ENCODE measurements around the gene PAK1IP1. TPM values are rescaled to one million over a fixed set of nuclear protein-coding genes. Genes with fewer than 3 reads are reported as not detected.

PAK1IP1 gene
- total RNA-seq: 9.7 and 18.8 TPM in 2 replicates

GRCh38 chr6:10694302-10695085 is at the start of gene PAK1IP1, which contains the start of gene C6orf52:
PAK1IP1 (plus strand) TSS chr6:10694972; CDS start chr6:10694986, 14 bp downstream.
C6orf52 (minus strand) TSS chr6:10694616; CDS start chr6:10687550, 7,066 bp downstream.

GRCh38 chr6:10722820-10723566 is 28.2 kb downstream of the PAK1IP1 start, which contains the start of gene TMEM14C:
TMEM14C (plus strand) TSS chr6:10723070; CDS start chr6:10724614, 1,544 bp downstream.

GRCh38 chr6:10747251-10747972 is 52.6 kb downstream of the PAK1IP1 start, which contains the start of gene TMEM14B:
TMEM14B (plus strand) TSS chr6:10747805; CDS start chr6:10749246, 1,441 bp downstream.

Other genes starting within 250 kb of the PAK1IP1 start
- 6.3 and 43.7 TPM in 2 replicates for gene GCNT2, start 173.6 kb upstream of the PAK1IP1 start, total RNA-seq
- 0.32 TPM in 1 of 2 replicates, not detected in the other for gene C6orf52, start 356 bp upstream of the PAK1IP1 start, total RNA-seq
- 63.4 and 80.1 TPM in 2 replicates for gene TMEM14C, start 28.1 kb downstream of the PAK1IP1 start, total RNA-seq
- 45.7 and 54.6 TPM in 2 replicates for gene TMEM14B, start 52.8 kb downstream of the PAK1IP1 start, total RNA-seq
- gene MAK, start 143.6 kb downstream of the PAK1IP1 start, total RNA-seq: under 0.01 TPM in 1 of 2 replicates, not detected in the other
- gene GCM2, start 187.1 kb downstream of the PAK1IP1 start, total RNA-seq: not detected in 2 replicates
- gene SYCP2L, start 192.1 kb downstream of the PAK1IP1 start, total RNA-seq: 0.13 and 0.16 TPM in 2 replicates

Data from bladder microvascular endothelial cell (primary cell).